Bronchial epithelial cell (primary cell): ENCODE measurements around the gene TAX1BP1. TPM values are rescaled to one million over a fixed set of nuclear protein-coding genes. Genes with fewer than 3 reads are reported as not detected.

Experiments used
- DNase-seq: peaks from one replicate; pipeline ENCODE4 v3.0.0-alpha.2; 2010; ENCODE audit warnings: low read depth
- FAIRE-seq: peaks from 2 replicates; lab custom pipeline; 2011; peaks lifted over from hg19 to GRCh38; lab: Jason Lieb, UNC
- H3K27me3 ChIP-seq: 2 replicates; pipeline ENCODE4 v1.5.1; 2011; ENCODE audit warnings: low read length; ENCODE audit not compliant: control insufficient read depth, insufficient read depth
- H3K36me3 ChIP-seq: 2 replicates; pipeline ENCODE4 v1.5.1; 2011; ENCODE audit warnings: low read length; ENCODE audit not compliant: control insufficient read depth, insufficient read depth
- H3K4me3 ChIP-seq: 2 replicates; pipeline ENCODE4 v1.5.1; 2011; ENCODE audit warnings: mild to moderate bottlenecking, low read depth, low read length, control low read depth
- total RNA-seq: library from RNA; depleted of rRNA; stranded (reverse); fragments of >200 nt; gene quantifications from 2 replicates; pipeline ENCODE4 v1.2.1, GENCODE V29; 2014
- TF ChIP-seq, protein P1 (sequence below): IDR thresholded peaks from 2 replicates; pipeline ENCODE4 v1.5.1; 2011; ENCODE audit warnings: mild to moderate bottlenecking, moderate library complexity, low read length, control low read depth, inconsistent platforms; ENCODE audit not compliant: insufficient read depth, severe bottlenecking

Gene TAX1BP1
- total RNA-seq, 1 donor from 2014 or later = 92.1 TPM

- peaks cover 5% of the 10 kb centered on the region for H3K36me3 ChIP-seq
- no peak overlapping the region for H3K4me3 ChIP-seq
- FAIRE-seq (no peak), DNase-seq (no peak)
- H3K27me3 ChIP-seq = no peaks in the 10 kb centered on the region
- TF ChIP-seq, protein P1, sequence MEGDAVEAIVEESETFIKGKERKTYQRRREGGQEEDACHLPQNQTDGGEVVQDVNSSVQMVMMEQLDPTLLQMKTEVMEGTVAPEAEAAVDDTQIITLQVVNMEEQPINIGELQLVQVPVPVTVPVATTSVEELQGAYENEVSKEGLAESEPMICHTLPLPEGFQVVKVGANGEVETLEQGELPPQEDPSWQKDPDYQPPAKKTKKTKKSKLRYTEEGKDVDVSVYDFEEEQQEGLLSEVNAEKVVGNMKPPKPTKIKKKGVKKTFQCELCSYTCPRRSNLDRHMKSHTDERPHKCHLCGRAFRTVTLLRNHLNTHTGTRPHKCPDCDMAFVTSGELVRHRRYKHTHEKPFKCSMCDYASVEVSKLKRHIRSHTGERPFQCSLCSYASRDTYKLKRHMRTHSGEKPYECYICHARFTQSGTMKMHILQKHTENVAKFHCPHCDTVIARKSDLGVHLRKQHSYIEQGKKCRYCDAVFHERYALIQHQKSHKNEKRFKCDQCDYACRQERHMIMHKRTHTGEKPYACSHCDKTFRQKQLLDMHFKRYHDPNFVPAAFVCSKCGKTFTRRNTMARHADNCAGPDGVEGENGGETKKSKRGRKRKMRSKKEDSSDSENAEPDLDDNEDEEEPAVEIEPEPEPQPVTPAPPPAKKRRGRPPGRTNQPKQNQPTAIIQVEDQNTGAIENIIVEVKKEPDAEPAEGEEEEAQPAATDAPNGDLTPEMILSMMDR = no peak
Measured at GRCh38 chr7:27746978-27747377, 7.0 kb downstream of the TAX1BP1 start.

GRCh38 chr7:27747589-27748368, 7.8 kb downstream of the TAX1BP1 start:
- DNase-seq = no peak
- no peak for FAIRE-seq
- TF ChIP-seq, protein P1 = no peak
- Histone ChIP-seq H3K27me3 (no peaks in the 10 kb centered on the region), H3K4me3 (no peak overlapping the region), H3K36me3 (peaks cover 5% of the 10 kb centered on the region)

DNA sequence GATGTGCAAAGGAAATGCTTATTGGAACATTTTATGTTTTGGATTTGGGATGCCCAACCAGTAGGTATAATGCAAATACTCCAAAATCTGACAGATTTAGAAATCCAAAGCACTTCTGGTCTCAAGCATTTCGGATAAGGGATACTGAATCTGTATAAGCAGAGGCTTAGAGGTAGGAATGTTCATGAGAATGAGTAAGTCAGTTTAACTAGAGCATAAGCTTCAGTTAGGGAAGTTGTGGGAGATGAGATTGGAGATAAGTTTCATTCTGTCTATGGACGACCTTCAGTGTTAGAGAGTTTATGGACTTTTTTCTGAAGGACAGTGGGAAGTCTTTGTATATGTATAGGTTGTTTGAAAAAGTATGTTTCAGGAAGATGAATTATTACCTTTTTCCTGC, 10.4 kb downstream of the TAX1BP1 start:
- Histone ChIP-seq H3K36me3 (peaks cover 5% of the 10 kb centered on the region), H3K4me3 (no peak overlapping the region), H3K27me3 (no peaks in the 10 kb centered on the region)
- FAIRE-seq (no peak), DNase-seq (no peak)
- TF ChIP-seq, protein P1 = no peak

GRCh38 chr7:27751888-27752660, 12.1 kb downstream of the TAX1BP1 start:
- DNase-seq (no peak), FAIRE-seq (no peak)
- Histone ChIP-seq H3K27me3 (no peaks in the 10 kb centered on the region), H3K4me3 (no peak overlapping the region), H3K36me3 (peaks cover 5% of the 10 kb centered on the region)
- TF ChIP-seq, protein P1 = no peak

- no peak for DNase-seq
- TF ChIP-seq, protein P1 = no peak
- peaks cover 5% of the 10 kb centered on the region for H3K36me3 ChIP-seq
- H3K27me3 ChIP-seq = no peaks in the 10 kb centered on the region
- H3K4me3 ChIP-seq = no peak overlapping the region
- FAIRE-seq = no peak
Measured at GRCh38 chr7:27753863-27754262, 13.9 kb downstream of the TAX1BP1 start.
